CD4-positive, alpha-beta T cell treated with Interleukin-6 at 100 ng/mL for 8 hours (primary cell): Measurements from ENCODE around the gene FURIN.
A peak's percentile ranks its signal among the peaks of the same experiment; 100 is the strongest.
"Not testable (repeated sequence)": the region's sequence is repeated elsewhere in the genome, so short reads cannot be mapped to it uniquely, and the experiment has no call there.

Experiments
- DNase-seq: peaks from one replicate; pipeline ENCODE4 v3.0.0-alpha.2; 2020; ENCODE audit warnings: mixed read lengths, low spot score

The FURIN gene

GRCh38 chr15:90868261-90868689 lies at the start of gene FURIN:
FURIN (plus strand) TSS chr15:90868588; CDS start chr15:90875741, 7,153 bp downstream.
- no peak for DNase-seq

GRCh38 chr15:90819390-90819789 lies 49.0 kb upstream of the FURIN start:
- no peak for DNase-seq

GRCh38 chr15:90819850-90820249 lies 48.5 kb upstream of the FURIN start:
- DNase-seq, result no peak

GRCh38 chr15:90820481-90820880 lies 47.9 kb upstream of the FURIN start:
- no peak for DNase-seq

- no peak for DNase-seq
Measured at GRCh38 chr15:90822204-90822955, 46.0 kb upstream of the FURIN start.

- no peak for DNase-seq
Measured at GRCh38 chr15:90823455-90823974, 44.9 kb upstream of the FURIN start.

GRCh38 chr15:90825115-90825899 lies 43.1 kb upstream of the FURIN start:
- DNase-seq, result not testable (repeated sequence)

GRCh38 chr15:90826206-90826885 lies 42.0 kb upstream of the FURIN start:
- not testable (repeated sequence) for DNase-seq

GRCh38 chr15:90826886-90827435 lies 41.4 kb upstream of the FURIN start:
- no peak for DNase-seq

GRCh38 chr15:90828111-90828510 lies 40.3 kb upstream of the FURIN start:
- DNase-seq, result no peak

GRCh38 chr15:90829126-90829525 lies 39.3 kb upstream of the FURIN start:
- no peak for DNase-seq

- DNase-seq, result peak; percentile 29
Measured at GRCh38 chr15:90829942-90830440, 38.4 kb upstream of the FURIN start.

GRCh38 chr15:90834626-90835025 lies 33.8 kb upstream of the FURIN start:
- no peak for DNase-seq

- DNase-seq, result no peak
Measured at GRCh38 chr15:90836296-90836871, 32.0 kb upstream of the FURIN start.

- DNase-seq, result no peak
Measured at GRCh38 chr15:90837094-90837493, 31.3 kb upstream of the FURIN start.

- DNase-seq, result peak; percentile 74
Measured at GRCh38 chr15:90838139-90838538, 30.2 kb upstream of the FURIN start.

GRCh38 chr15:90838544-90838943 lies 29.8 kb upstream of the FURIN start:
- no peak for DNase-seq

- DNase-seq, result no peak
Measured at GRCh38 chr15:90839187-90840071, 29.0 kb upstream of the FURIN start.

GRCh38 chr15:90840157-90840855 lies 28.1 kb upstream of the FURIN start:
- DNase-seq, result no peak

- DNase-seq, result no peak
Measured at GRCh38 chr15:90840954-90841353, 27.4 kb upstream of the FURIN start.
